ENCODE results near the gene ATP11B.

DNA sequence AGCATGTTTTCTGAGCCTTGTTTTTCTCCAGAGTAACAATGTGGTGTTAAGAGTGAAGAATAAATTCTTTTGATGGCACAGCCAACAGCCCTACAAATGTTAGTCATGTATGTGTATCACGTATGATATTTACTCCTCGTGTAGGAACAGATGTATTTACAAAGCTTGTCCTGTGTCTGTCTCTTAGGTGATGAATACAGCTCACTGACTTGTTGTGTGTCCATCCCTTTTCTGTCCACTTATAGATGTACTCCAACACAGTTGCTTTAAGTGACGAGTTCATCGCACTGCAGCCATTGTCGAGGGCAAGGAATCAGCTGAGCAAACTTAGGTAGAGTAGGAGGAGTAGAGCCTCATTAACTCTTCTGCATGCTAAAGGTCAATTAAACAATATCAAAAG, 108.9 kb downstream of the ATP11B start:
- TF ChIP-seq, protein P1, sequence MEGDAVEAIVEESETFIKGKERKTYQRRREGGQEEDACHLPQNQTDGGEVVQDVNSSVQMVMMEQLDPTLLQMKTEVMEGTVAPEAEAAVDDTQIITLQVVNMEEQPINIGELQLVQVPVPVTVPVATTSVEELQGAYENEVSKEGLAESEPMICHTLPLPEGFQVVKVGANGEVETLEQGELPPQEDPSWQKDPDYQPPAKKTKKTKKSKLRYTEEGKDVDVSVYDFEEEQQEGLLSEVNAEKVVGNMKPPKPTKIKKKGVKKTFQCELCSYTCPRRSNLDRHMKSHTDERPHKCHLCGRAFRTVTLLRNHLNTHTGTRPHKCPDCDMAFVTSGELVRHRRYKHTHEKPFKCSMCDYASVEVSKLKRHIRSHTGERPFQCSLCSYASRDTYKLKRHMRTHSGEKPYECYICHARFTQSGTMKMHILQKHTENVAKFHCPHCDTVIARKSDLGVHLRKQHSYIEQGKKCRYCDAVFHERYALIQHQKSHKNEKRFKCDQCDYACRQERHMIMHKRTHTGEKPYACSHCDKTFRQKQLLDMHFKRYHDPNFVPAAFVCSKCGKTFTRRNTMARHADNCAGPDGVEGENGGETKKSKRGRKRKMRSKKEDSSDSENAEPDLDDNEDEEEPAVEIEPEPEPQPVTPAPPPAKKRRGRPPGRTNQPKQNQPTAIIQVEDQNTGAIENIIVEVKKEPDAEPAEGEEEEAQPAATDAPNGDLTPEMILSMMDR (IDR thresholded peaks at IDR 0.05): no peak
- TF ChIP-seq POLR2A (IDR thresholded peaks at IDR 0.05) (no peak), POLR2AphosphoS5 (IDR thresholded peaks at IDR 0.05) (no peak)
